Measurements from ENCODE around the gene METTL26. TPM values are rescaled to one million over a fixed set of nuclear protein-coding genes. Genes with fewer than 3 reads are reported as not detected.
"Not testable (repeated sequence)": the region's sequence is repeated elsewhere in the genome, so short reads cannot be mapped to it uniquely, and the experiment has no call there.

Gene METTL26
- total RNA-seq, 4 donors from 2014 or later: 75.7 to 155 (median 111) TPM

GRCh38 chr16:609316-609715, 26.8 kb downstream of the METTL26 start:
- no peak for DNase-seq (ENCODE audit: low spot score)
- no peak for ATAC-seq (ENCODE audit: low FRiP score)
- TF ChIP-seq, protein P1, sequence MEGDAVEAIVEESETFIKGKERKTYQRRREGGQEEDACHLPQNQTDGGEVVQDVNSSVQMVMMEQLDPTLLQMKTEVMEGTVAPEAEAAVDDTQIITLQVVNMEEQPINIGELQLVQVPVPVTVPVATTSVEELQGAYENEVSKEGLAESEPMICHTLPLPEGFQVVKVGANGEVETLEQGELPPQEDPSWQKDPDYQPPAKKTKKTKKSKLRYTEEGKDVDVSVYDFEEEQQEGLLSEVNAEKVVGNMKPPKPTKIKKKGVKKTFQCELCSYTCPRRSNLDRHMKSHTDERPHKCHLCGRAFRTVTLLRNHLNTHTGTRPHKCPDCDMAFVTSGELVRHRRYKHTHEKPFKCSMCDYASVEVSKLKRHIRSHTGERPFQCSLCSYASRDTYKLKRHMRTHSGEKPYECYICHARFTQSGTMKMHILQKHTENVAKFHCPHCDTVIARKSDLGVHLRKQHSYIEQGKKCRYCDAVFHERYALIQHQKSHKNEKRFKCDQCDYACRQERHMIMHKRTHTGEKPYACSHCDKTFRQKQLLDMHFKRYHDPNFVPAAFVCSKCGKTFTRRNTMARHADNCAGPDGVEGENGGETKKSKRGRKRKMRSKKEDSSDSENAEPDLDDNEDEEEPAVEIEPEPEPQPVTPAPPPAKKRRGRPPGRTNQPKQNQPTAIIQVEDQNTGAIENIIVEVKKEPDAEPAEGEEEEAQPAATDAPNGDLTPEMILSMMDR (IDR thresholded peaks at IDR 0.05): no peak

DNA sequence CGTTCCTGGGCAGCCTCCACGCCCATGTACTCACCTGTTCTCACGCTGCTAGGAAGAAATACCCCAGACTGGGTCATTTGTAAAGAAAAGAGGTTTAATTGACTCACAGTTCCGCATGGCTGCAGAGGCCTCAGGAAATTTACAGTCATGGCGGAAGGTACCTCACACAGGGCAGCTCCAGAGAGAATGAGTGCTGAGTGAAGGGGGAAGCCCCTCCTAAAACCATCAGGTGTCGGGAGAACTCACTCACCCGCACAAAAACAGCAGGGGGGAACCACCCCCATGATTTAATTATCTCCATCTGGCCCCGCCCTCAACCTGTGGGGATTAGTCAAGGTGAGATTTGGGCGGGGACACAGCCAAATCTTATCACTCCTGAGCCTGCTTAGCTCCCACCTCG, 28.1 kb downstream of the METTL26 start:
- ATAC-seq (ENCODE audit: low FRiP score) (no peak), DNase-seq (ENCODE audit: low spot score) (no peak)
- TF ChIP-seq, protein P1 (IDR thresholded peaks at IDR 0.05): no peak

DNA sequence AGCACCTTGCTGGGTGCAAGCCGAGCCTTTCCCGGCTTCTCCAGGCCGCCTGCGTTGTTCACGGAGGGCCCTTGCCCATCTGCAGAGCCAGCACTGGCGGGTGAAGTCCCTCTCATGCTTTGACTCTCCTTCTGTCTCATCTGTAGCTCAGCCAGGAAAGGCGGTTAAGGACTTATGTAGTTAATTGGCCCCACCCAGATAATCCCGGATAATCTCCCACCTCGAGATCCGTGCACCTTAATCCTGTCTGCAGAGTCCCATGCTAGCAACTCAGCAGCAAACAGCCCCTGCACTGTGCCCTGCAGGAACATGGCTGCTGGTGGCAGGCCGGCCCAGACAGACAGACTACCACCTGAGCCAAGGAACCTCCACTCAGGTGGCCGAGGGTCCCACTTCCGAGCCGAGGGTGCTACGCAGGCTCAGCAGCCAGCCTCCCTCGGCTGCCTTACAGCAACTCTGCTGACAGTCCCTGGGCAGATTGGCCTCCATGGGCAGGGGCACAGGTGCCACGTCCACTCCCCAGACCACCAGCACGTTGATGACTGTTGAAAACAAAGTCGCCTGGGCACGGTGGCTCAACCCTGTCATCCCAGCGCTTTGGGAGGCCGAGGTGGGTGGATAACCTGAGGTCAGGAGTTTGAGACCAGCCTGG, 29.3 kb downstream of the METTL26 start:
- TF ChIP-seq, protein P1 (IDR thresholded peaks at IDR 0.05): no peak
- ATAC-seq (ENCODE audit: low FRiP score) (no peak), DNase-seq (ENCODE audit: low spot score) (no peak)

GRCh38 chr16:603933-604332, 32.2 kb downstream of the METTL26 start:
- TF ChIP-seq, protein P1 (IDR thresholded peaks at IDR 0.05): no peak
- ATAC-seq (ENCODE audit: low FRiP score) (no peak), DNase-seq (ENCODE audit: low spot score) (no peak)

DNA sequence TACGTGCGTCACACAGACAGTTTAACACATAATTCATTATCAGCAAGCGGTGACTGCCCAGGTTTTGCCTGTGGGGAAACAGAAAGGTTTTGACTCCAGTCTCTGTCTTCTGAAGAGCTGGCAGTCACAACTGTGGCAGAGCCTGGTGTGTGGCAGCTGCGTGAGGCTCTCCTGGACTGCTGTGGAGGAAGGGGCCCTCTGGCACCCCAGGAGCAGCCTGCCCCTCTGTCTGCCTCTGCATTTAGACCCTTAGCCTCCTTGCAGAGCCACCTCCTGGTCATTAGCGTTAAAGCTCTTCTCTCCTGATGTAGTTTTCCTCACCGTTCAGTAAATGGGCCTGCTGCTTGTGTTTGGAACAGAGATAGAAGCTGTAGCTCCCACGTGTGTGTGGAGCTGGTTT, 35.3 kb downstream of the METTL26 start:
- DNase-seq (ENCODE audit: low spot score) (no peak), ATAC-seq (ENCODE audit: low FRiP score) (no peak)

DNA sequence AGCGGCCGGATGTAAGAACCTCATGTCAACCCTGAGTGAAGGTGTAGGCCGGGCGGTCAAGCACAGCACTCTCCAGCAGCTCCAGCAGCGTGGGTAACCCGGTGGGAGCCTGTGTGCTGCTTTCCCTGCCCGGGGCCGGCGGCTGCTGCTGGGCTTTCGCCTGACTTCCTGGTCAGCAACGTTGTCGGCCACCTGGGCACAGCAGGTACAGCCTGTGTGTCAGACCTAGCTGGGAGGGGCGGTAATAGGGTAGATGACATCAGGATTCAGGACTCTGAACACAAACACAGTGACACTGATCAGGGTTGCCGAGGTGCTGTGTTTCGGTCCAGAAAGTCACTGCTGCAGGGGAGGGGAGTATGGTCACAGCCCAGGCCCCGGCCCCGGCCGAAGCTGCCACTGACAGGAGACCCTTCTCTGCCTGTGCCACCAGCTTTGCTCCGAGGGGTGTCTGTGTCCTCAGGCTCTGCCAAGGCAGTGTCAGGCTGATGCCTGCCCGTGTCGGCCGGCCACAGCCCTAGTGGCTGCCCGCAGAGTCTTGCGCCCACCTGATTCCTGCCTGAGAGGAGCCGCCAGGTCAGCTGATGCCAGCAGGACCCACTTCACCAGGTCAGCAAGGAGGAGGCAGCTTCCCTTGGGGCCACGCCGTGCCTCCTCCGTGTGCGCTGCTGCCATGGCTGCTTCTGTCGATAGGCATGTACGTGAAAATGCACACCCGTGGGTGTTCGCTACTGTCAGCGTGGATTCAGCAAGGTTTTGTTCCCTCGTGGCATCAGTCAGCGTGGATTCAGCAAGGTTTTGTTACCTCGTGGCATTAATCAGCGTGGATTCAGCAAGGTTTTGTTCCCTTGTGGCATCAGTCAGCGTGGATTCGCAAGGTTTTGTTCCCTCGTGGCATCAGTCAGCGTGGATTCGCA, 37.0 kb downstream of the METTL26 start:
- no peak for DNase-seq (ENCODE audit: low spot score)
- TF ChIP-seq, protein P1 (IDR thresholded peaks at IDR 0.05): no peak
- ATAC-seq (ENCODE audit: low FRiP score): no peak

More for the DNA sequence above, 35.3 kb downstream of the METTL26 start:
- TF ChIP-seq, protein P1 (IDR thresholded peaks at IDR 0.05): no peak

DNA sequence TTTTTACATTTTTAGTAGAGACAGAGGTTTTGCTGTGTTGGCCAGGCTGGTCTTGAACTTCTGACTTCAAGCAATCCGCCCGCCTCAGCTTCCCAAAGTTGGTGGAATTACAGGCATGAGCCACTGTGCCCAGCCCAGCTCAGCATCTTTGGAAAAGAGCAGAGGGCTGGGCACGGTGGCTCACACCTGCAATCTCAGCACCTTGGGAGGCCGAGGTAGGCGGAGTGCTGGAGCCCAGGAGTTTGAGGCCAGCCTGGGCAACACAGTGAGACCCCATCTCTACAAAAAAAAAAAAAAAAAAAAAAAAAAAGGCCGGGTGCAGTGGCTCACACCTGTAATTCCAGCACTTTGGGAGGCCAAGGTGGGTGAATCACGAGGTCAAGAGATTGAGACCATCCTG, 38.5 kb downstream of the METTL26 start:
- not testable (repeated sequence) for ATAC-seq (ENCODE audit: low FRiP score); DNase-seq (ENCODE audit: low spot score)

All from omental fat pad (tissue), 4 donors.